Measurements from ENCODE around the gene RAB11FIP4. TPM values are rescaled to one million over a fixed set of nuclear protein-coding genes. Genes with fewer than 3 reads are reported as not detected.

Gene RAB11FIP4
- total RNA-seq, 3 donors from 2014 or later = 9.9 to 11.0 (median 10.8) TPM

- no peaks in the 10 kb centered on the region for H3K27me3 Mint-ChIP-seq (ENCODE audit: low read depth)
- H3K9me3 Mint-ChIP-seq = no peaks in the 10 kb centered on the region
- DNase-seq (no peak), ATAC-seq (no peak)
- H3K36me3 Mint-ChIP-seq (ENCODE audit: insufficient read depth) = no peaks in the 10 kb centered on the region
- no peaks in the 10 kb centered on the region for H3K4me1 Mint-ChIP-seq (ENCODE audit: low read depth)
- H3K4me3 Mint-ChIP-seq = no peak overlapping the region
Observed at GRCh38 chr17:31462261-31462660, 70.8 kb downstream of the RAB11FIP4 start.

- no peaks in the 10 kb centered on the region for H3K36me3 Mint-ChIP-seq (ENCODE audit: insufficient read depth)
- H3K27me3 Mint-ChIP-seq (ENCODE audit: low read depth) = no peaks in the 10 kb centered on the region
- no peaks in the 10 kb centered on the region for H3K9me3 Mint-ChIP-seq
- DNase-seq (no peak), ATAC-seq (no peak)
- no peak overlapping the region for H3K4me3 Mint-ChIP-seq
- peaks cover 17% of the 10 kb centered on the region for H3K4me1 Mint-ChIP-seq (ENCODE audit: low read depth)
Observed at GRCh38 chr17:31466096-31466760, 74.8 kb downstream of the RAB11FIP4 start.

- no peak overlapping the region for H3K4me3 Mint-ChIP-seq
- no peaks in the 10 kb centered on the region for H3K9me3 Mint-ChIP-seq
- H3K27me3 Mint-ChIP-seq (ENCODE audit: low read depth) = peaks cover 2% of the 10 kb centered on the region
- H3K36me3 Mint-ChIP-seq (ENCODE audit: insufficient read depth) = no peaks in the 10 kb centered on the region
- H3K4me1 Mint-ChIP-seq (ENCODE audit: low read depth) = peaks cover 19% of the 10 kb centered on the region
- DNase-seq = no peak
- no peak for ATAC-seq
Observed at GRCh38 chr17:31467502-31468256, 76.2 kb downstream of the RAB11FIP4 start.

- no peak for ATAC-seq
- Mint-ChIP-seq H3K36me3 (ENCODE audit: insufficient read depth) (no peaks in the 10 kb centered on the region), H3K9me3 (no peaks in the 10 kb centered on the region), H3K4me1 (ENCODE audit: low read depth) (peaks cover 19% of the 10 kb centered on the region), H3K27me3 (ENCODE audit: low read depth) (peaks cover 2% of the 10 kb centered on the region), H3K4me3 (no peak overlapping the region)
- DNase-seq = no peak
Observed at GRCh38 chr17:31469959-31470358, 78.5 kb downstream of the RAB11FIP4 start.

GRCh38 chr17:31470592-31470991 lies 79.1 kb downstream of the RAB11FIP4 start:
- Mint-ChIP-seq H3K4me1 (ENCODE audit: low read depth) (peaks cover 19% of the 10 kb centered on the region), H3K9me3 (no peaks in the 10 kb centered on the region), H3K27me3 (ENCODE audit: low read depth) (peaks cover 2% of the 10 kb centered on the region), H3K4me3 (no peak overlapping the region), H3K36me3 (ENCODE audit: insufficient read depth) (no peaks in the 10 kb centered on the region)
- no peak for ATAC-seq
- no peak for DNase-seq

GRCh38 chr17:31472137-31472536 lies 80.7 kb downstream of the RAB11FIP4 start:
- H3K4me3 Mint-ChIP-seq = no peak overlapping the region
- no peaks in the 10 kb centered on the region for H3K9me3 Mint-ChIP-seq
- ATAC-seq = no peak
- DNase-seq = no peak
- H3K36me3 Mint-ChIP-seq (ENCODE audit: insufficient read depth) = no peaks in the 10 kb centered on the region
- peaks cover 2% of the 10 kb centered on the region for H3K27me3 Mint-ChIP-seq (ENCODE audit: low read depth)
- peaks cover 19% of the 10 kb centered on the region for H3K4me1 Mint-ChIP-seq (ENCODE audit: low read depth)

GRCh38 chr17:31475378-31476162 lies 84.1 kb downstream of the RAB11FIP4 start:
- Mint-ChIP-seq H3K4me3 (no peak overlapping the region), H3K27me3 (ENCODE audit: low read depth) (peaks cover 2% of the 10 kb centered on the region), H3K9me3 (no peaks in the 10 kb centered on the region), H3K4me1 (ENCODE audit: low read depth) (peaks cover 7% of the 10 kb centered on the region), H3K36me3 (ENCODE audit: insufficient read depth) (no peaks in the 10 kb centered on the region)
- DNase-seq (no peak), ATAC-seq (no peak)

- DNase-seq (no peak), ATAC-seq (no peak)
- Mint-ChIP-seq H3K4me1 (ENCODE audit: low read depth) (no peaks in the 10 kb centered on the region), H3K27me3 (ENCODE audit: low read depth) (peaks cover 2% of the 10 kb centered on the region), H3K9me3 (no peaks in the 10 kb centered on the region), H3K4me3 (no peak overlapping the region), H3K36me3 (ENCODE audit: insufficient read depth) (no peaks in the 10 kb centered on the region)
Observed at GRCh38 chr17:31476525-31477416, 85.3 kb downstream of the RAB11FIP4 start.

- H3K27me3 Mint-ChIP-seq (ENCODE audit: low read depth) = no peaks in the 10 kb centered on the region
- H3K36me3 Mint-ChIP-seq (ENCODE audit: insufficient read depth) = no peaks in the 10 kb centered on the region
- no peak overlapping the region for H3K4me3 Mint-ChIP-seq
- no peaks in the 10 kb centered on the region for H3K9me3 Mint-ChIP-seq
- no peaks in the 10 kb centered on the region for H3K4me1 Mint-ChIP-seq (ENCODE audit: low read depth)
- ATAC-seq (no peak), DNase-seq (no peak)
Observed at GRCh38 chr17:31477417-31478055, 86.1 kb downstream of the RAB11FIP4 start.

GRCh38 chr17:31479062-31479408 lies 87.6 kb downstream of the RAB11FIP4 start:
- Mint-ChIP-seq H3K4me3 (no peak overlapping the region), H3K9me3 (no peaks in the 10 kb centered on the region), H3K36me3 (ENCODE audit: insufficient read depth) (no peaks in the 10 kb centered on the region), H3K4me1 (ENCODE audit: low read depth) (no peaks in the 10 kb centered on the region), H3K27me3 (ENCODE audit: low read depth) (no peaks in the 10 kb centered on the region)
- ATAC-seq = no peak
- DNase-seq = no peak

- Mint-ChIP-seq H3K9me3 (no peaks in the 10 kb centered on the region), H3K4me3 (no peak overlapping the region), H3K27me3 (ENCODE audit: low read depth) (no peaks in the 10 kb centered on the region), H3K4me1 (ENCODE audit: low read depth) (no peaks in the 10 kb centered on the region), H3K36me3 (ENCODE audit: insufficient read depth) (no peaks in the 10 kb centered on the region)
- DNase-seq (no peak), ATAC-seq (no peak)
Observed at GRCh38 chr17:31479524-31479923, 88.0 kb downstream of the RAB11FIP4 start.

- Mint-ChIP-seq H3K27me3 (ENCODE audit: low read depth) (no peaks in the 10 kb centered on the region), H3K4me1 (ENCODE audit: low read depth) (no peaks in the 10 kb centered on the region), H3K36me3 (ENCODE audit: insufficient read depth) (no peaks in the 10 kb centered on the region), H3K9me3 (no peaks in the 10 kb centered on the region), H3K4me3 (no peak overlapping the region)
- ATAC-seq (no peak), DNase-seq (no peak)
Observed at GRCh38 chr17:31480067-31480466, 88.6 kb downstream of the RAB11FIP4 start.

GRCh38 chr17:31480904-31481782 lies 89.7 kb downstream of the RAB11FIP4 start:
- ATAC-seq = peak in 1 of 2 donors; percentile 52
- Mint-ChIP-seq H3K4me3 (no peak overlapping the region), H3K9me3 (no peaks in the 10 kb centered on the region), H3K4me1 (ENCODE audit: low read depth) (no peaks in the 10 kb centered on the region), H3K27me3 (ENCODE audit: low read depth) (no peaks in the 10 kb centered on the region), H3K36me3 (ENCODE audit: insufficient read depth) (no peaks in the 10 kb centered on the region)
- DNase-seq = no peak

Measured in activated T-cell treated with anti-CD3 and anti-CD28 coated beads, Interleukin-2, amount 50 U/mL, for 4 hours (primary cell).